NOMO-1 treated with dmso at 0.1 percent for 144 hours (cell line): ENCODE measurements around the gene PPOX.

ENCODE experiments used
- DNase-seq: peaks from one replicate; lab custom pipeline; 2025; ENCODE audit not compliant: unreplicated experiment; lab: John Stamatoyannopoulos, UW

The PPOX gene

GRCh38 chr1:161219078-161219892 lies 53.1 kb downstream of the PPOX start:
- DNase-seq = no peak

GRCh38 chr1:161220002-161220401 lies 53.8 kb downstream of the PPOX start:
- no peak for DNase-seq
